Urinary bladder (tissue), 4 donors: ENCODE measurements around the gene C1orf216. TPM values are rescaled to one million over a fixed set of nuclear protein-coding genes. Genes with fewer than 3 reads are reported as not detected.
"Not testable (repeated sequence)": the region's sequence is repeated elsewhere in the genome, so short reads cannot be mapped to it uniquely, and the experiment has no call there.

Experiments used
- DNase-seq: peaks from one replicate; pipeline ENCODE4 v3.0.0-alpha.2; 2015; ENCODE audit errors: extremely low spot score
- H3K27ac ChIP-seq: one replicate; pipeline ENCODE4 v1.5.1; 2013; ENCODE audit warnings: low read depth, mild to moderate bottlenecking, moderate library complexity
- H3K36me3 ChIP-seq: one replicate; pipeline ENCODE4 v1.6.1; 2013; ENCODE audit warnings: mild to moderate bottlenecking, moderate library complexity; ENCODE audit not compliant: insufficient read depth
- H3K4me1 ChIP-seq: one replicate; pipeline ENCODE4 v1.6.1; 2013; ENCODE audit warnings: mild to moderate bottlenecking, moderate library complexity; ENCODE audit not compliant: insufficient read depth
- H3K4me3 ChIP-seq: one replicate; pipeline ENCODE4 v1.5.1; 2013; ENCODE audit warnings: low read depth, low read length
- WGBS: extraction: QIAGEN DNeasy Blood & Tissue Kit; methylation state at CpG from one replicate; pipeline ENCODE4 v1.1.7; 2013; 5-methylcytosine and 5-hydroxymethylcytosine counted together
- polyA plus RNA-seq: library from polyadenylated mRNA; stranded (reverse); fragments of 200-250 nt; gene quantifications from one replicate; pipeline ENCODE4 v1.2.3, GENCODE V29; 2013
- total RNA-seq: library from RNA; depleted of rRNA; stranded (reverse); fragments of >200 nt; gene quantifications from one replicate; pipeline ENCODE4 v1.2.3, GENCODE V29; 2014
- donor health status: healthy with polysubstance abuse.
- donor health status: healthy.

Gene C1orf216
- total and polyA plus RNA-seq, 2 donors: 12.0 to 20.4 TPM

DNA sequence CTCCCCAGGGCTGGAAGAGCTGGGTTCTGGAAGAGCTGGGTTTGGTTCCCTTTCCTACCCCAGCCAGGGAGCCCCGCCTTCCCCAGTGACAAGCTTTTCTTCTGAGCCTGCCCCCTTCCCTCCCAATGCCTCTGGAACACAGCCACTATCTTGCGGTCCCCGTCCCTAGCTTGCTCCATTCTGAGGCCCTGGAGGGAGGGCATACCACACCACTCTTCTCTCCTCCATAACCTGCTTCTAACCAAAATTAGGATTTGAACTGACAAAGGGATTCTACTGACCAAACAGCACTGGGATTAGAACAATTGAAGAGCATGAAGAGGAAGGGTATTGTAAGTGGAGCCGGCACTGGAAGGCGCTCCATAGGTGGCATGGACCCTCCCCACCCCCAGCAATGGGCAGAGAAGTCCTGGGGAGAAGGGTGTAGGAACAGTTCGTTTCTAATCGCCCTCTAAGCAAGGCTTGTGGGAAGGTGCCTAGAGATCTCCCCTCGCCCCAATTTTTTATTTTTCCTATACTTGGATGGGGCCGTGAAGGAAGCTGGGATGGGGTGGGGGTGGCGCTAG lies 690 bp downstream of the C1orf216 start:
- Histone ChIP-seq H3K36me3 (no peaks in the 10 kb centered on the region), H3K27ac (no peak overlapping the region), H3K4me1 (no peaks in the 10 kb centered on the region), H3K4me3 (peak overlapping the region; percentile 77)
- 5% methylated on average over 10 of the region's 10 CpGs for WGBS
- no peak for DNase-seq

GRCh38 chr1:35715568-35716002 lies 3.1 kb downstream of the C1orf216 start:
- no peak for DNase-seq
- Histone ChIP-seq H3K4me1 (no peaks in the 10 kb centered on the region), H3K36me3 (no peaks in the 10 kb centered on the region), H3K4me3 (no peak overlapping the region), H3K27ac (no peak overlapping the region)
- WGBS: 34% methylated on average over 15 of the region's 15 CpGs

GRCh38 chr1:35714921-35715567 lies 3.6 kb downstream of the C1orf216 start:
- Histone ChIP-seq H3K4me1 (no peaks in the 10 kb centered on the region), H3K36me3 (no peaks in the 10 kb centered on the region), H3K4me3 (no peak overlapping the region)

GRCh38 chr1:35711098-35711497 lies 7.6 kb downstream of the C1orf216 start:
- not testable (repeated sequence) for H3K4me3 ChIP-seq, H3K4me1 ChIP-seq, H3K36me3 ChIP-seq, DNase-seq, H3K27ac ChIP-seq
- 96% methylated on average over 5 of the region's 5 CpGs for WGBS

More at GRCh38 chr1:35714921-35715567, 3.6 kb downstream of the C1orf216 start:
- no peak for DNase-seq
- 90% methylated on average over 2 of the region's 2 CpGs for WGBS
- no peak overlapping the region for H3K27ac ChIP-seq

DNA sequence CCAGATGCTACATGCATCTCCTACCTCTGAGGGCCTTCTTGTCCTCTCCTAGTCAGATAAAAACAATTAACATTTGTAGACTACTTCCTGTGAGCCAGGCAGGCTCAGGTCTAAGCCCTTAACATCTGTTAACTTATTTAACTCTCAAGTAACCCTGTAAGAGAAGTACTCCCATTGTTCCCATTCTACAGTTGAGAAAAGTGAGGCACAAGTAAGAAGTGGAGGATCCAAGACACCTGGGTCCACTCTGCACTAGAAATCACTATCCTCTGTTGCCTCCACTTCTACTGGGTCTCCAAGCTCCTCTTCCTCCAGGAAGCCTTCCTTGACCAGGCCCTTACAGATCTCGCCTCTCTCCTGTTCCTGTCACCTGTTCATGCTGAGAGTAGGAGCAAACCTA lies 9.7 kb downstream of the C1orf216 start:
- H3K4me3 ChIP-seq: no peak overlapping the region
- no peaks in the 10 kb centered on the region for H3K36me3 ChIP-seq
- H3K4me1 ChIP-seq: peaks cover 1% of the 10 kb centered on the region
- no peak for DNase-seq
- 100% methylated on average over 1 of the region's 1 CpG for WGBS
- no peak overlapping the region for H3K27ac ChIP-seq

GRCh38 chr1:35708441-35708921 lies 10.2 kb downstream of the C1orf216 start:
- H3K36me3 ChIP-seq: no peaks in the 10 kb centered on the region
- H3K27ac ChIP-seq: no peak overlapping the region
- DNase-seq: no peak
- peaks cover 1% of the 10 kb centered on the region for H3K4me1 ChIP-seq
- H3K4me3 ChIP-seq: peak overlapping the region; percentile 46
- WGBS: 16% methylated on average over 14 of the region's 14 CpGs

DNA sequence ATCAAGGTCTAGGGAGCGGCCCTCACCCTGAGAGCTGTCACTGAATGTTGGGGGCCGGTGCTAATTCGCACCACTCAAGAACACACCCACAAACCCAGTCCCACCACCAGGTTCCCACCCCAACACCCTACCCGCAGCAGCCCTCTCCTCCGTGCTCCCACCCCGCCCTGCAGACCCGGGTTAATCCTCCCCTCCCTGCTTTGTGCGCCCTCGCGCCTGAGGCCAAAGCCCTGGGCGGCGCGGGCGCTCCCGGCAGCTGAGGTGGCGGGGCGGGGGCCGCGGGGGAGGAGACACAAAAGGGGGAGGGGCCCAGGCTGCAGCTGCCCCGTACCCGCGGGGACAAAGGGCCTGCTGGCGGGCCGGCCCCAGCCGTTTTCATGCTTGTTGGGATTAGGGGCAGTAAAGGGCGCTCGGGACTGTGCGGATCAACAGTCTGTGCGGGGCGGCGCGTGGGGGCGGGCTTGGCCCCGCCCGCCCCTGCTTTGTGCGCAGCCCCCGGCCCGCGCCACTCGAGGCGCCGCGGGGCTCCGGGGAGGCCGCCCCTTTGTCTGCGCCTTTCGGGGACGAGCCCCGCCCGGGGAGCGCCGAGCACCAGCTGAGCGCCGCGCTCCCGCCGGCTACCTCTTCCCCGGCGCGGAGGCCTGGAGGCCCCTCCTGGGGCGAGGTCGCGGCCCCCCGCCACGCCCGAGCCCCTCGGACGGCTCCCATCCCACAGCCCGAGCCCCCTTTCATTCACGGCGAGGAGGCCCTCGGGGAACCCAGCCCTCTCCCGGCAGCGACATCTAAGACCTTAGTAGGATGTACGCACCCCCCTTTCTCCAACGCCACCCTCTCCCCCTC lies 10.9 kb downstream of the C1orf216 start:
- no peak for DNase-seq
- peaks cover 1% of the 10 kb centered on the region for H3K4me1 ChIP-seq
- under 1% methylated on average over 76 of the region's 76 CpGs for WGBS
- peak overlapping the region; percentile 46 for H3K4me3 ChIP-seq
- H3K36me3 ChIP-seq: no peaks in the 10 kb centered on the region
- no peak overlapping the region for H3K27ac ChIP-seq

DNA sequence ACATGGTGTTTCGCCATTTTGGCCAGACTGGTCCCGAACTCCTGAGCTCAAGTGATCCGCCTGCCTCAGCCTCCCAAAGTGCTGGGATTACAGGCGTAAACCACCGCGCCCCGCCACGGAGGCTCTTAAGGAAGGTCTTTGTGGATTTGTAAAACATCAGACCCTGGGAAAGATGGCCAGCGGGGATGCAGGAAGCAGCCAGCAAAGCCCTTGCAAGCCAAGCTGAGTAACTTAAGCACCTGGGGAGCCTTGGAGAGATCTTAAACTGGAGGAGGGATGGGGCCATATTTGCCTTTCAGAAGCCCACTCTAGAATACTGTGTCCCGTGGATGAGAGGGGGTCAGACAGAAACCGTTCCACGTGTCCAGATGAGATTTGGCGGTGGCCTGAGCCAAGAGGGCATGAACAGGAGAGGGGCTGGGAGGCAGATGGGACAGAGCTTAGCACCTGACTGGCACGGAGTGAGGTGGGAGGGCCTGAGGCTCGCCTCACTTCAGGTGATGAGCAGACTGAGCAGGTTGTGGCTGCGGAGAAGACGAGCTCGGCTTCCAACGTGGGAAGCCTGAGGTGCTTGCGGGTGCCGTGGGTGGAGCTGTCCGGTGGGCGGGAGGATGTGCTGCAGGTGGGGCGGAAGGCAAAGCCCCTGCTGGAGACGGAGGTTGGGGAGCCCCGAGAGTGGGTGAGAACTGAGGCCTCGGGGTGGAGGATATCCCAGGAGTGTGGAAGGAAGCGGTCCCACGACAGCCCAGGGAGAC lies 11.7 kb downstream of the C1orf216 start:
- Histone ChIP-seq H3K4me3 (no peak overlapping the region), H3K4me1 (peaks cover 1% of the 10 kb centered on the region), H3K36me3 (no peaks in the 10 kb centered on the region), H3K27ac (no peak overlapping the region)
- DNase-seq: no peak
- WGBS: 36% methylated on average over 29 of the region's 29 CpGs

- Histone ChIP-seq H3K4me1 (no peaks in the 10 kb centered on the region), H3K27ac (no peak overlapping the region), H3K4me3 (no peak overlapping the region), H3K36me3 (no peaks in the 10 kb centered on the region)
- DNase-seq: no peak
- WGBS: 20% methylated on average over 7 of the region's 7 CpGs
These were observed 16.2 kb downstream of the C1orf216 start for GRCh38 chr1:35702508-35702907.

DNA sequence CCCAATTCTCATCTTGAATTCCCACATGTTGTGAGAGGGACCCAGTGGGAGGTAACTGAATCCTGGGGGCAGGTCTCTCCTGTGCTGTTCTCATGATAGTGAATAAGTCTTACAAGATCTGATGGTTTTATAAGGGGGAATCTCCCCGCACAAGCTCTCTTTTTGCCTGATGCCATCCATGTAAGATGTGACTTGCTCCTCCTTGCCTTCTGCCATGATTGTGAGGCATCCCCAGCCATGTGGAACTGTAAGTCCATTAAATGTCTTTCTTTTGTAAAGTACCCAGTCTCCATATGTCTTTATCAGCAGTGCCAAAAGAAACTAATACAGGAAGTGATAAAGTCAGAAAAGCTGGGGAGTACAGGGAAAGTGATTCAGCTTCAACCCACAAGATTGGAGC lies 19.5 kb downstream of the C1orf216 start:
- H3K27ac ChIP-seq, DNase-seq, H3K36me3 ChIP-seq, H3K4me1 ChIP-seq, H3K4me3 ChIP-seq: not testable (repeated sequence)
- 89% methylated on average over 1 of the region's 1 CpG for WGBS

DNA sequence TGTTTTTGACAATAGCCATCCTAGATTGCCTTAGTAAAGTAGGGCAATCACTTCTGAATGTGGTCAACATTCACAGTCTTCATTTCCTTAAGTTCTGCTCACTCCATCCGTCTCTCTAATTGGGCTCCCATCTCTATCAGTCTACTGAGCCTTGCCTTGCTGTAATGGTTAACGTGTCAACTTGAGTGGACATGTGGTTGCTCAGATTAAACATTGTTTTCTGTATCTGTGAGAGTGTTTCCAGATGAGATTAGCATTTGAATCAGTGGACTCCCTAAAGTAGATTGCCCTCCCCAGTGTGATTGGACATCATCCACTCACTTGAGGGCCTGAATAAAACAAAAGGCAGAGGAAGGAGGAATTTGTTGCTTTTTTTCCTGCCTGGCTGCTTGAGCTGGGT lies 26.4 kb downstream of the C1orf216 start:
- Histone ChIP-seq H3K27ac (no peak overlapping the region), H3K4me3 (no peak overlapping the region), H3K4me1 (no peaks in the 10 kb centered on the region), H3K36me3 (no peaks in the 10 kb centered on the region)
- WGBS: 52% methylated on average over 2 of the region's 2 CpGs
- DNase-seq: no peak

- no peak for DNase-seq
- no peak overlapping the region for H3K4me3 ChIP-seq
- H3K27ac ChIP-seq: no peak overlapping the region
- H3K36me3 ChIP-seq: no peaks in the 10 kb centered on the region
- H3K4me1 ChIP-seq: no peaks in the 10 kb centered on the region
- WGBS: 69% methylated on average over 8 of the region's 8 CpGs
These were observed 27.0 kb downstream of the C1orf216 start for GRCh38 chr1:35691571-35692220.

DNA sequence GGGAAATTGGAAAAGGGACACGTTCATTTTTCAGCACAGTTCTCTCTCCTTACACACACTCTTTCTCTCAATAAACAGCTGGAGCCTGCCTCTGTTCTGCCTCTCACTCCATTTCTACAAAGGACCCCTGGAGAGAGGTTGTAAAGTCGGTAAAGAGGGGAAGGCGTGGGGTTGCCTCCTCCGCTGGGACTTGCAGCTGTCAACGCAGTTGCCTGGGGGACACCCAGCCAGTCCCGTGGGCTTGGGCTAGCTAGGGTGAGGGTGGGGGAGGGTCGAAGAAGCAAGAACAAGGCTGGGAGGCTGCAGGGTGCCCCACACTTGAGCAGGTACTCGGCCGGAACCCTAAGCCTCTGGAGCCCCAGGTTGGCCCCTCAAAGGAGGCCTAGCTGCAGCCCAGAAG lies 27.6 kb downstream of the C1orf216 start:
- Histone ChIP-seq H3K27ac (no peak overlapping the region), H3K4me1 (no peaks in the 10 kb centered on the region), H3K4me3 (no peak overlapping the region), H3K36me3 (no peaks in the 10 kb centered on the region)
- 31% methylated on average over 9 of the region's 9 CpGs for WGBS
- no peak for DNase-seq
